ENCODE data around the gene COX20. TPM values are rescaled to one million over a fixed set of nuclear protein-coding genes. Genes with fewer than 3 reads are reported as not detected.

The COX20 gene
- total RNA-seq, 1 experiment from 2014 or later, result 33.1 TPM

GRCh38 chr1:244863491-244864252, 28.2 kb downstream of the COX20 start:
- no peaks in the 10 kb centered on the region for H3K9me3 Mint-ChIP-seq
- H3K27me3 Mint-ChIP-seq (ENCODE audit: low read depth), result no peaks in the 10 kb centered on the region
- peaks cover 45% of the 10 kb centered on the region for H3K36me3 Mint-ChIP-seq
- peaks cover 49% of the 10 kb centered on the region for H3K4me1 Mint-ChIP-seq
- CTCF ChIA-PET, result interaction anchor here (0.5 to 5.5 kb wide), 5 partner anchors 49 to 178 kb away, joined by 3 to 37 read pairs (median 4); no protein-coding TSS in a partner anchor
- 0 out of 2 replicates have a peak, but pooled peaks have one; percentile 9 for TF ChIP-seq ZNF263 (CRISPR knock-in tag; IDR thresholded peaks at IDR 0.05; ENCODE audit: low read depth)
- TF ChIP-seq E2F1 (CRISPR knock-in tag; IDR thresholded peaks at IDR 0.05), result no peak
- TF ChIP-seq CBFB (CRISPR knock-in tag; IDR thresholded peaks at IDR 0.05; ENCODE audit: low read depth), result no peak
- TF ChIP-seq TEAD1 (CRISPR knock-in tag; IDR thresholded peaks at IDR 0.05), result peak; percentile 73; the same call in 1 of the 2 replicates
- TF ChIP-seq, protein P1, sequence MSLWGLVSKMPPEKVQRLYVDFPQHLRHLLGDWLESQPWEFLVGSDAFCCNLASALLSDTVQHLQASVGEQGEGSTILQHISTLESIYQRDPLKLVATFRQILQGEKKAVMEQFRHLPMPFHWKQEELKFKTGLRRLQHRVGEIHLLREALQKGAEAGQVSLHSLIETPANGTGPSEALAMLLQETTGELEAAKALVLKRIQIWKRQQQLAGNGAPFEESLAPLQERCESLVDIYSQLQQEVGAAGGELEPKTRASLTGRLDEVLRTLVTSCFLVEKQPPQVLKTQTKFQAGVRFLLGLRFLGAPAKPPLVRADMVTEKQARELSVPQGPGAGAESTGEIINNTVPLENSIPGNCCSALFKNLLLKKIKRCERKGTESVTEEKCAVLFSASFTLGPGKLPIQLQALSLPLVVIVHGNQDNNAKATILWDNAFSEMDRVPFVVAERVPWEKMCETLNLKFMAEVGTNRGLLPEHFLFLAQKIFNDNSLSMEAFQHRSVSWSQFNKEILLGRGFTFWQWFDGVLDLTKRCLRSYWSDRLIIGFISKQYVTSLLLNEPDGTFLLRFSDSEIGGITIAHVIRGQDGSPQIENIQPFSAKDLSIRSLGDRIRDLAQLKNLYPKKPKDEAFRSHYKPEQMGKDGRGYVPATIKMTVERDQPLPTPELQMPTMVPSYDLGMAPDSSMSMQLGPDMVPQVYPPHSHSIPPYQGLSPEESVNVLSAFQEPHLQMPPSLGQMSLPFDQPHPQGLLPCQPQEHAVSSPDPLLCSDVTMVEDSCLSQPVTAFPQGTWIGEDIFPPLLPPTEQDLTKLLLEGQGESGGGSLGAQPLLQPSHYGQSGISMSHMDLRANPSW (CRISPR knock-in tag; conservative IDR thresholded peaks at IDR 0.05; ENCODE audit: low read depth), result no peak
- no peak for TF ChIP-seq SP1 (CRISPR knock-in tag; conservative IDR thresholded peaks at IDR 0.05)
- TF ChIP-seq ELF4 (CRISPR knock-in tag; IDR thresholded peaks at IDR 0.05; ENCODE audit: low read depth), result no peak
- TF ChIP-seq EMX1 (CRISPR knock-in tag; IDR thresholded peaks at IDR 0.05), result no peak
- TF ChIP-seq, protein P2, sequence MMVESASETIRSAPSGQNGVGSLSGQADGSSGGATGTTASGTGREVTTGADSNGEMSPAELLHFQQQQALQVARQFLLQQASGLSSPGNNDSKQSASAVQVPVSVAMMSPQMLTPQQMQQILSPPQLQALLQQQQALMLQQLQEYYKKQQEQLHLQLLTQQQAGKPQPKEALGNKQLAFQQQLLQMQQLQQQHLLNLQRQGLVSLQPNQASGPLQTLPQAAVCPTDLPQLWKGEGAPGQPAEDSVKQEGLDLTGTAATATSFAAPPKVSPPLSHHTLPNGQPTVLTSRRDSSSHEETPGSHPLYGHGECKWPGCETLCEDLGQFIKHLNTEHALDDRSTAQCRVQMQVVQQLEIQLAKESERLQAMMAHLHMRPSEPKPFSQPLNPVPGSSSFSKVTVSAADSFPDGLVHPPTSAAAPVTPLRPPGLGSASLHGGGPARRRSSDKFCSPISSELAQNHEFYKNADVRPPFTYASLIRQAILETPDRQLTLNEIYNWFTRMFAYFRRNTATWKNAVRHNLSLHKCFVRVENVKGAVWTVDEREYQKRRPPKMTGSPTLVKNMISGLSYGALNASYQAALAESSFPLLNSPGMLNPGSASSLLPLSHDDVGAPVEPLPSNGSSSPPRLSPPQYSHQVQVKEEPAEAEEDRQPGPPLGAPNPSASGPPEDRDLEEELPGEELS (CRISPR knock-in tag; IDR thresholded peaks at IDR 0.05), result 0 out of 2 replicates have a peak, but pooled peaks have one; percentile 0
- TF ChIP-seq USF1 (CRISPR knock-in tag; IDR thresholded peaks at IDR 0.05), result 0 out of 2 replicates have a peak, but pooled peaks have one; percentile 33
- TF ChIP-seq ZNF671 (CRISPR knock-in tag; IDR thresholded peaks at IDR 0.05), result no peak
- no peak for TF ChIP-seq FOXK1 (CRISPR knock-in tag; IDR thresholded peaks at IDR 0.05)
- TF ChIP-seq JUN (CRISPR knock-in tag; IDR thresholded peaks at IDR 0.05), result peak; percentile 70; the same call in 1 of the 2 replicates
- 0 out of 2 replicates have a peak, but pooled peaks have one; percentile 5 for TF ChIP-seq ZNF317 (CRISPR knock-in tag; IDR thresholded peaks at IDR 0.05; ENCODE audit: borderline replicate concordance, low read depth)
- POLR2A ChIA-PET, result interaction anchor here (0.5 to 5.4 kb wide), 9 partner anchors 11 to 179 kb away, joined by 3 to 37 read pairs (median 3); partner anchors contain the start of gene COX20
- DNase-seq (ENCODE audit: low spot score), result no peak
- H3K4me3 Mint-ChIP-seq, result peak overlapping the region; percentile 87
- ATAC-seq, result no peak
- H3K27ac Mint-ChIP-seq, result peak overlapping the region; percentile 92

DNA sequence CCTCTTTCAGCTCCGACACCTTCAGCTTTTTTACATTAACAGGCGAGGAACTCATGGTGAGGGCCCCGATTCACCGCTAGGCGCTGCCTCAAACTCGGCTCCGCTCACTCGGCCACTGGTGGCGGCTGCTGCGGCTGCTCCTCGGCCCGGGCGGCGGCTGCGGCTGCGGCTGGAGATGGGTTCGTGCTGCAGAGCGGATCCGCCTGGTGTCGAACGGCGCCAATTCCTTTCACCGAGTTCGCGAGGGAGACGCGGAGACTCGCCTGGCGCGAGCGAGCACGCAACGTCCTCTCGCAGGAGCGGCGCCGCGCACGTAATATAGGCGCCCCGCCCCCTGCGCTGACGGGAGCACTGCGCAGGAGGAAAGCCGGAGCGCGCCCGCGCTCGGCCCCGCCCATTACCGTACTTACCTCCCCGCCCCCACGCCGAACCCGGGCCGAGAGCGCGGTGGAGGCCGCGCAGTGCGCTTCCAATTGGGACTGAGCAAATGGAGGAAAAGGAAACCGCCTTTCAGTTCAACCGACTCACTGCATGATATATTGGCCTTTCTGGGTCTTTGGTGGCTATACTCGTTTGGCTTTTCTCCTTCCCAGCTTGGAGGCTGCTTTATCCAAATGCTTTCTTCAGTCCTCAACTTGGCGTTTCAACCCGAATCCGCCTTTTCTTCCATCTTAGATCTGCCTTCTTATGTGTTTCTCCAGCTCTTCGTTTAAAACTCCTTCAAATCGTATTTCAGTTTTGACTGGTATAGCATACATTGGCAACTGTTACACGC, 29.0 kb downstream of the COX20 start, which contains the start of gene HNRNPU:
Gene HNRNPU (minus strand): TSS at position 291 of the 775 bp plus-strand sequence. CDS start 236 bp downstream, at position 55.
- POLR2A ChIA-PET, result interaction anchor here (0.5 to 5.4 kb wide), 11 partner anchors 12 to 218 kb away, joined by 3 to 37 read pairs (median 3); partner anchors contain the start of gene COX20
- ATAC-seq, result peak; percentile 86
- Mint-ChIP-seq H3K27ac (peak within 1 kb of the TSS; percentile 99), H3K4me3 (peak within 1 kb of the TSS; percentile 87), H3K9me3 (no peaks in the 10 kb centered on the region), H3K27me3 (ENCODE audit: low read depth) (no peaks in the 10 kb centered on the region), H3K4me1 (peaks cover 48% of the 10 kb centered on the region), H3K36me3 (peaks cover 37% of the 10 kb centered on the region)
- CTCF ChIA-PET, result interaction anchor here (0.5 to 5.5 kb wide), 6 partner anchors 17 to 178 kb away, joined by 3 to 37 read pairs (median 4); no protein-coding TSS in a partner anchor
- DNase-seq (ENCODE audit: low spot score), result peak; percentile 97
- TF ChIP-seq, protein P3, sequence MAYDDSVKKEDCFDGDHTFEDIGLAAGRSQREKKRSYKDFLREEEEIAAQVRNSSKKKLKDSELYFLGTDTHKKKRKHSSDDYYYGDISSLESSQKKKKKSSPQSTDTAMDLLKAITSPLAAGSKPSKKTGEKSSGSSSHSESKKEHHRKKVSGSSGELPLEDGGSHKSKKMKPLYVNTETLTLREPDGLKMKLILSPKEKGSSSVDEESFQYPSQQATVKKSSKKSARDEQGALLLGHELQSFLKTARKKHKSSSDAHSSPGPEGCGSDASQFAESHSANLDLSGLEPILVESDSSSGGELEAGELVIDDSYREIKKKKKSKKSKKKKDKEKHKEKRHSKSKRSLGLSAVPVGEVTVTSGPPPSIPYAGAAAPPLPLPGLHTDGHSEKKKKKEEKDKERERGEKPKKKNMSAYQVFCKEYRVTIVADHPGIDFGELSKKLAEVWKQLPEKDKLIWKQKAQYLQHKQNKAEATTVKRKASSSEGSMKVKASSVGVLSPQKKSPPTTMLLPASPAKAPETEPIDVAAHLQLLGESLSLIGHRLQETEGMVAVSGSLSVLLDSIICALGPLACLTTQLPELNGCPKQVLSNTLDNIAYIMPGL (CRISPR knock-in tag; IDR thresholded peaks at IDR 0.05), result peak; percentile 97
- TF ChIP-seq, protein P4, sequence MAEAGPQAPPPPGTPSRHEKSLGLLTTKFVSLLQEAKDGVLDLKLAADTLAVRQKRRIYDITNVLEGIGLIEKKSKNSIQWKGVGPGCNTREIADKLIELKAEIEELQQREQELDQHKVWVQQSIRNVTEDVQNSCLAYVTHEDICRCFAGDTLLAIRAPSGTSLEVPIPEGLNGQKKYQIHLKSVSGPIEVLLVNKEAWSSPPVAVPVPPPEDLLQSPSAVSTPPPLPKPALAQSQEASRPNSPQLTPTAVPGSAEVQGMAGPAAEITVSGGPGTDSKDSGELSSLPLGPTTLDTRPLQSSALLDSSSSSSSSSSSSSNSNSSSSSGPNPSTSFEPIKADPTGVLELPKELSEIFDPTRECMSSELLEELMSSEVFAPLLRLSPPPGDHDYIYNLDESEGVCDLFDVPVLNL (CRISPR knock-in tag; IDR thresholded peaks at IDR 0.05; ENCODE audit: borderline replicate concordance, low read depth), result peak; percentile 19; the same call in 1 of the 2 replicates
- no peak for TF ChIP-seq RELA (CRISPR knock-in tag; IDR thresholded peaks at IDR 0.05; ENCODE audit: borderline replicate concordance)
- no peak for TF ChIP-seq GRHL2 (CRISPR knock-in tag; IDR thresholded peaks at IDR 0.05; ENCODE audit: insufficient replicate concordance, severe bottlenecking)
- no peak for TF ChIP-seq MXD4 (CRISPR knock-in tag; IDR thresholded peaks at IDR 0.05; ENCODE audit: borderline replicate concordance)
- TF ChIP-seq MYBL2 (CRISPR knock-in tag; IDR thresholded peaks at IDR 0.05), result peak; percentile 82
- no peak for TF ChIP-seq HMGA2 (CRISPR knock-in tag; IDR thresholded peaks at IDR 0.05)
- TF ChIP-seq NR3C1 (CRISPR knock-in tag; conservative IDR thresholded peaks at IDR 0.05; ENCODE audit: low read depth), result no peak
- TF ChIP-seq TEAD4 (CRISPR knock-in tag; IDR thresholded peaks at IDR 0.05), result no peak
- TF ChIP-seq SP1 (CRISPR knock-in tag; conservative IDR thresholded peaks at IDR 0.05), result peak; percentile 98
